ENCODE results near the gene GRIK2. TPM values are rescaled to one million over a fixed set of nuclear protein-coding genes. Genes with fewer than 3 reads are reported as not detected.

GRIK2 gene
- total and polyA plus RNA-seq, 2 donors (not counting 3 experiments of a cell fraction or from before 2014, with no cell fraction given): not detected

DNA sequence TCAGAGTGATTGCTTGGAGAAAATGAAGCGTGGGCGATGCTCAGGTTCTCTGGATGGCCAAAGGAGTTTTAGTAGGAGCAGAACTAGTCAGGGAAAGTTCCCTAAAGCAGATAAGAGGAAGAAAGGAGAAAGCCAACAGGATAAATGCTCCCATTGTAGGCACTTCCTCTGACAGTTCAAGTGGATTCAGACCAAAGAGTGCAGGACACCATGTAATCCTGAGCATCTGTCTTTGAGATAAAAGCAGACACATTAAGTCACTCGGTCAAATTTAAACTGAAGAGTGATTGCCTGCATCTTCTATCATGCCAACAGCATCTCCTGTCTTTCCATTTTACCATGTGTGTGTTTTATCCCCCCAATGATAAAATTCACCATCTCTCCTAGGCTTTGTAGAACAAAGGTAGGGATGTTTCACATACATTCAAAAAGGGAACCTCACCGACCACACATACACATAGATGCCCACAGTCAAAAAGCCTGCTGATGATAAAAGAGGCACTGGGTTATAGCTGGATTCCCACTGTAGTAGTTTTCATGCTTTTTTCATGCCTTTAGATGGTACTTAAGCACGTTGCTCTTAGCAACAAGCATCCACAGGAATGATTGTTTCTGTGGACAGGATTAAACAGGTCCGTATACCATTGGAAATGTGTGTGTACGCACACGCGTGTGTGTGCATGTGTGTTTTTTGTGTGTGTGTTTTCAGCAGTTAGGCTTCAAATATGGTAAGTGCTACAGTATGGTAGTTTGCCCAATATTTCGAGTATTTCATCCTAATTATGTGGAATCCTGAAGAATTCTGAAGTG is 7.0 kb downstream of the GRIK2 start:
- Histone ChIP-seq H3K9me1 (replicated peaks; ENCODE audit: control insufficient read depth, extremely low read depth, insufficient read depth, low read length) (no peaks in the 10 kb centered on the region), H3K4me1 (ENCODE audit: control insufficient read depth, extremely low read depth, insufficient read depth, low read length) (no peaks in the 10 kb centered on the region), H3K27me3 (ENCODE audit: control insufficient read depth in 2 of 2, insufficient read depth in 2 of 2, low read length in 2 of 2) (peaks cover 24 to 37% of the 10 kb centered on the region in 2 experiments), H3K36me3 (ENCODE audit: control insufficient read depth in 2 of 2, extremely low read depth in 1 of 2, insufficient read depth in 2 of 2, low read length in 2 of 2) (no peaks in the 10 kb centered on the region), H3K27ac (ENCODE audit: insufficient read depth, low read depth, low read length) (no peak overlapping the region), H2AFZ (ENCODE audit: low read depth, low read length) (no peak overlapping the region), H3K4me2 (ENCODE audit: insufficient read depth, low read length) (no peak overlapping the region), H3K9me3 (replicated peaks; ENCODE audit: control insufficient read depth, insufficient read depth, low read length) (no peaks in the 10 kb centered on the region), H4K20me1 (replicated peaks; ENCODE audit: control insufficient read depth, extremely low read depth, insufficient read depth, low read length) (no peaks in the 10 kb centered on the region), H3K4me3 (replicated peaks in 1 of 3; ENCODE audit: insufficient read depth in 1 of 3, low read depth in 1 of 3, low read length in 3 of 3) (no peak overlapping the region), H3K79me2 (ENCODE audit: control insufficient read depth, insufficient read depth, low read length) (no peaks in the 10 kb centered on the region), H3K9ac (replicated peaks; ENCODE audit: extremely low read depth, insufficient read depth, low read length) (no peak overlapping the region)
- TF ChIP-seq POLR2A (IDR thresholded peaks at IDR 0.05; ENCODE audit: low read depth, low read length) (no peak), EZH2 (IDR thresholded peaks at IDR 0.05; ENCODE audit: borderline replicate concordance, low read depth, low read length, severe bottlenecking) (no peak), GATA2 (IDR thresholded peaks at IDR 0.05; ENCODE audit: insufficient read depth, insufficient read length, low read depth, low read length) (no peak), POLR2AphosphoS5 (IDR thresholded peaks at IDR 0.05; ENCODE audit: insufficient read depth, low read depth, low read length) (no peak), MYC (IDR thresholded peaks at IDR 0.05; ENCODE audit: low read depth, low read length) (no peak), JUN (IDR thresholded peaks at IDR 0.05; ENCODE audit: borderline replicate concordance, insufficient read depth, insufficient read length, low read depth) (no peak), FOS (IDR thresholded peaks at IDR 0.05; ENCODE audit: borderline replicate concordance, insufficient read depth, low read length) (no peak)
- TF ChIP-seq, protein P1, sequence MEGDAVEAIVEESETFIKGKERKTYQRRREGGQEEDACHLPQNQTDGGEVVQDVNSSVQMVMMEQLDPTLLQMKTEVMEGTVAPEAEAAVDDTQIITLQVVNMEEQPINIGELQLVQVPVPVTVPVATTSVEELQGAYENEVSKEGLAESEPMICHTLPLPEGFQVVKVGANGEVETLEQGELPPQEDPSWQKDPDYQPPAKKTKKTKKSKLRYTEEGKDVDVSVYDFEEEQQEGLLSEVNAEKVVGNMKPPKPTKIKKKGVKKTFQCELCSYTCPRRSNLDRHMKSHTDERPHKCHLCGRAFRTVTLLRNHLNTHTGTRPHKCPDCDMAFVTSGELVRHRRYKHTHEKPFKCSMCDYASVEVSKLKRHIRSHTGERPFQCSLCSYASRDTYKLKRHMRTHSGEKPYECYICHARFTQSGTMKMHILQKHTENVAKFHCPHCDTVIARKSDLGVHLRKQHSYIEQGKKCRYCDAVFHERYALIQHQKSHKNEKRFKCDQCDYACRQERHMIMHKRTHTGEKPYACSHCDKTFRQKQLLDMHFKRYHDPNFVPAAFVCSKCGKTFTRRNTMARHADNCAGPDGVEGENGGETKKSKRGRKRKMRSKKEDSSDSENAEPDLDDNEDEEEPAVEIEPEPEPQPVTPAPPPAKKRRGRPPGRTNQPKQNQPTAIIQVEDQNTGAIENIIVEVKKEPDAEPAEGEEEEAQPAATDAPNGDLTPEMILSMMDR (IDR thresholded peaks at IDR 0.05; ENCODE audit: extremely low read depth in 1 of 2, insufficient read depth in 1 of 2, low read depth in 1 of 2, low read length in 2 of 2): no peak
- TF ChIP-seq, protein P2, sequence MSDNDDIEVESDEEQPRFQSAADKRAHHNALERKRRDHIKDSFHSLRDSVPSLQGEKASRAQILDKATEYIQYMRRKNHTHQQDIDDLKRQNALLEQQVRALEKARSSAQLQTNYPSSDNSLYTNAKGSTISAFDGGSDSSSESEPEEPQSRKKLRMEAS (IDR thresholded peaks at IDR 0.05; ENCODE audit: insufficient read depth, insufficient read length): no peak
- intact Hi-C loops (cut with micrococcal nuclease) (no loop called here), dilution Hi-C loops (cut with MboI; ENCODE audit: extremely low pct_ligation_motif_present, low sequenced_read_pairs) (no loop called here)
- CTCF ChIA-PET: no interaction called here
- FAIRE-seq (no peak), DNase-seq (ENCODE audit: low read depth, low spot score) (no peak)
- POLR2A ChIA-PET: no interaction called here
- BruUV-seq (replicated peaks): no TSS peak

Data from endothelial cell of umbilical vein (primary cell).